A673 (cell line): ENCODE measurements around the gene RSRC1. TPM values are rescaled to one million over a fixed set of nuclear protein-coding genes. Genes with fewer than 3 reads are reported as not detected.
"Not testable (repeated sequence)": the region's sequence is repeated elsewhere in the genome, so short reads cannot be mapped to it uniquely, and the experiment has no call there.

ENCODE experiments used
- BruUV-seq: library from RNA; stranded (reverse); fragments of 400-500 nt; replicated peaks from 2 replicates; lab custom pipeline; 2021; lab: Mats Ljungman, UMichigan
- CTCF ChIA-PET: fragments of 300-600 bp; sonication (Branson Sonifier 250); formaldehyde crosslinking; loops from one replicate; lab custom pipeline; 2022; ENCODE audit warnings: antibody characterized with exemption; lab: Charles Lee
- POLR2A ChIA-PET: fragments of 300-600 bp; sonication (Branson Sonifier 250); formaldehyde crosslinking; loops from one replicate; lab custom pipeline; 2022; ENCODE audit warnings: antibody characterized with exemption; ENCODE audit not compliant: low non-redundant PET; lab: Charles Lee
- DNase-seq: peaks from one replicate; pipeline ENCODE4 v3.0.0-alpha.2; 2015; ENCODE audit warnings: low spot score
- H3K27ac ChIP-seq: fragments of 200-600 bp; sonication (generic); 2 replicates; pipeline ENCODE4 v1.5.1; 2016; ENCODE audit warnings: mixed run types, low read depth, mild to moderate bottlenecking, mixed read lengths, antibody characterized with exemption, low read length; ENCODE audit not compliant: poor library complexity, severe bottlenecking
- H3K27me3 ChIP-seq: fragments of 200-600 bp; sonication (generic); replicated peaks from 2 replicates; pipeline ENCODE4 v1.6.1; 2017; ENCODE audit warnings: mixed run types, low read depth, mild to moderate bottlenecking, mixed read lengths, antibody characterized with exemption, low read length; ENCODE audit not compliant: insufficient read depth, poor library complexity
- H3K36me3 ChIP-seq: fragments of 200-600 bp; sonication (generic); 2 replicates; pipeline ENCODE4 v1.6.1; 2016; ENCODE audit warnings: mixed run types, mild to moderate bottlenecking, mixed read lengths, antibody characterized with exemption, low read length; ENCODE audit not compliant: insufficient read depth, poor library complexity, severe bottlenecking
- H3K4me1 ChIP-seq: fragments of 200-600 bp; sonication (generic); 2 replicates; pipeline ENCODE4 v1.6.1; 2017; ENCODE audit warnings: mixed run types, mild to moderate bottlenecking, mixed read lengths, antibody characterized with exemption, low read length; ENCODE audit not compliant: insufficient read depth, poor library complexity, severe bottlenecking
- H3K4me3 ChIP-seq: fragments of 200-600 bp; sonication (generic); 2 replicates; pipeline ENCODE4 v1.5.1; 2016; ENCODE audit warnings: low read depth, mixed run types, mild to moderate bottlenecking, mixed read lengths, low read length; ENCODE audit not compliant: poor library complexity, severe bottlenecking
- H3K9me3 ChIP-seq: fragments of 200-600 bp; sonication (generic); 2 replicates; pipeline ENCODE4 v1.6.1; 2016; ENCODE audit warnings: mixed run types, low read depth, mild to moderate bottlenecking, mixed read lengths, antibody characterized with exemption, low read length; ENCODE audit not compliant: poor library complexity, severe bottlenecking
- CTCF ChIP-seq: fragments of 300-800, 200-600 bp; sonication (generic); conservative IDR thresholded peaks from 2 replicates; pipeline ENCODE4 v1.5.1; 2017; ENCODE audit warnings: low read depth, mild to moderate bottlenecking, antibody characterized with exemption, low read length, moderate library complexity, mixed read lengths
- EZH2 ChIP-seq: fragments of 200-600 bp; sonication (generic); IDR thresholded peaks from 2 replicates; pipeline ENCODE4 v1.6.1; 2017; ENCODE audit warnings: borderline replicate concordance, low read depth, mild to moderate bottlenecking, mixed read lengths, antibody characterized with exemption, low read length; ENCODE audit not compliant: poor library complexity, severe bottlenecking
- intact Hi-C: fragments of 100-400 bp; cut with micrococcal nuclease; formaldehyde crosslinking; loops from one replicate; pipeline ENCODE4 v1.10.0; 2022; ENCODE audit not compliant: unreplicated experiment
- total RNA-seq: library from RNA; stranded (reverse); gene quantifications from 2 replicates; pipeline ENCODE4 v1.2.3, GENCODE V29; 2021

The RSRC1 gene
- total RNA-seq, 1 experiment from 2014 or later: 59.4 TPM

- peak; percentile 42 for DNase-seq
- H3K4me1 ChIP-seq: peaks cover 27% of the 10 kb centered on the region
- no TSS peak for BruUV-seq
- no peaks in the 10 kb centered on the region for H3K9me3 ChIP-seq
- intact Hi-C loops: no loop called here
- ChIA-PET POLR2A (no interaction called here), CTCF (no interaction called here)
- no peak overlapping the region for H3K4me3 ChIP-seq
- no peaks in the 10 kb centered on the region for H3K27me3 ChIP-seq
- no peaks in the 10 kb centered on the region for H3K36me3 ChIP-seq
- TF ChIP-seq CTCF (no peak), EZH2 (no peak)
- no peak overlapping the region for H3K27ac ChIP-seq
Measured at GRCh38 chr3:158220575-158220974, 110.7 kb downstream of the RSRC1 start.

GRCh38 chr3:158221426-158221825, 111.5 kb downstream of the RSRC1 start:
- no peaks in the 10 kb centered on the region for H3K36me3 ChIP-seq
- TF ChIP-seq EZH2 (no peak), CTCF (no peak)
- H3K4me3 ChIP-seq: no peak overlapping the region
- ChIA-PET POLR2A (no interaction called here), CTCF (no interaction called here)
- intact Hi-C loops: no loop called here
- peaks cover 24% of the 10 kb centered on the region for H3K4me1 ChIP-seq
- BruUV-seq: no TSS peak
- DNase-seq: no peak
- no peaks in the 10 kb centered on the region for H3K9me3 ChIP-seq
- no peaks in the 10 kb centered on the region for H3K27me3 ChIP-seq
- no peak overlapping the region for H3K27ac ChIP-seq

- no peak for TF ChIP-seq CTCF
- TF ChIP-seq EZH2: no peak
- Histone ChIP-seq H3K27me3 (no peaks in the 10 kb centered on the region), H3K4me1 (peaks cover 14% of the 10 kb centered on the region), H3K27ac (no peak overlapping the region), H3K36me3 (no peaks in the 10 kb centered on the region), H3K9me3 (no peaks in the 10 kb centered on the region), H3K4me3 (no peak overlapping the region)
- intact Hi-C loops: no loop called here
- CTCF ChIA-PET: no interaction called here
- DNase-seq: no peak
- POLR2A ChIA-PET: no interaction called here
- no TSS peak for BruUV-seq
Measured at GRCh38 chr3:158226429-158226828, 116.5 kb downstream of the RSRC1 start.

- H3K27ac ChIP-seq, intact Hi-C loops, DNase-seq, POLR2A ChIA-PET, H3K36me3 ChIP-seq, H3K9me3 ChIP-seq, CTCF ChIA-PET, BruUV-seq, H3K4me3 ChIP-seq, H3K27me3 ChIP-seq, H3K4me1 ChIP-seq: not testable (repeated sequence)
Measured at GRCh38 chr3:158228942-158229341, 119.1 kb downstream of the RSRC1 start.
